GM12864 (cell line): ENCODE measurements around the gene DDR2.

Experiments
- DNase-seq: peaks from one replicate; pipeline ENCODE4 v3.0.0-alpha.2; 2011; ENCODE audit warnings: low read depth
- H3K4me3 ChIP-seq: 2 replicates; pipeline ENCODE4 v1.5.1; 2011; ENCODE audit warnings: mild to moderate bottlenecking, low read depth, low read length, control low read depth
- CTCF ChIP-seq: IDR thresholded peaks from 2 replicates; pipeline ENCODE4 v1.5.1; 2011; ENCODE audit warnings: low read depth, mild to moderate bottlenecking, moderate library complexity, low read length, control low read depth, inconsistent platforms; ENCODE audit errors: missing control alignments

DDR2 gene

GRCh38 chr1:162671664-162672410 lies 39.6 kb downstream of the DDR2 start:
- DNase-seq: no peak

GRCh38 chr1:162672622-162673260 lies 40.5 kb downstream of the DDR2 start:
- DNase-seq: no peak
- no peak for TF ChIP-seq CTCF
- no peak overlapping the region for H3K4me3 ChIP-seq

More at GRCh38 chr1:162671664-162672410, 39.6 kb downstream of the DDR2 start:
- no peak overlapping the region for H3K4me3 ChIP-seq
- TF ChIP-seq CTCF: no peak

GRCh38 chr1:162674034-162674608 lies 41.9 kb downstream of the DDR2 start:
- no peak for DNase-seq
- no peak overlapping the region for H3K4me3 ChIP-seq
- TF ChIP-seq CTCF: no peak

GRCh38 chr1:162676087-162676486 lies 43.8 kb downstream of the DDR2 start:
- no peak for TF ChIP-seq CTCF
- no peak overlapping the region for H3K4me3 ChIP-seq
- no peak for DNase-seq

- DNase-seq: no peak
- H3K4me3 ChIP-seq: no peak overlapping the region
- no peak for TF ChIP-seq CTCF
These were observed 44.5 kb downstream of the DDR2 start for GRCh38 chr1:162676750-162677149.

GRCh38 chr1:162677607-162678371 lies 45.5 kb downstream of the DDR2 start:
- no peak for TF ChIP-seq CTCF
- no peak overlapping the region for H3K4me3 ChIP-seq
- no peak for DNase-seq
